ENCODE measurements around the gene LTBP4. TPM values are rescaled to one million over a fixed set of nuclear protein-coding genes. Genes with fewer than 3 reads are reported as not detected.

The LTBP4 gene
- total RNA-seq, 1 donor from 2014 or later, result 24.7 TPM

DNA sequence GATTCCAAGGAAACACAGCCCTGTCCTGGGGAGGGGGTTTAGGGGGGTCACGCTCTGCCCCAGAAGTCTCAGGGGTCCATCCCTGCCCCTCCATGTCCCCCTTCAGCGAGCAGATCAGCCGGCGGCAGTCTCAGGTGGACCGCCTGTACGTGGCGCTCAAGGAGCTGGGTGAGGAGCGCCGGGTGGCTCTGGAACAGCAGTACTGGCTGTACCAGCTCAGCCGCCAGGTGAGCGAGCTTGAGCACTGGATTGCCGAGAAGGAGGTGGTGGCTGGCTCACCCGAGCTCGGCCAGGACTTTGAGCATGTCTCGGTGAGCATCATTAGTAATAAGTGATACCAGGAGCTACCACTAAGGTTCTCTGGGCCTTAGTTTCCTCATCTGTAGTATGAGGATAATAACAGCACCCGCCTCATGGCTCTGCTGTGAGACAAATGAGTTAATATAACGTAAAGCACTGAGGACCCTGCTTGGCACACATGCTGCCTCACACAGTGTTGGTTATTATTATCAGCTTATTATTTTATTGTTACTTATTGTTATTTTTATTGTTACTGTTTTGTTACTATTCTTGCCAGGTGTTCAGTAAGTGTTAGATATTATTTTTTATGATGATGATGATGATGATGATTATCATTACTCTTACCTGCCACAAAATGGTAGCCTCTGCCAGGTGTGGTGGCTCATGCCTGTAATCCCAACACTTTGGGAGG is 45.0 kb upstream of the LTBP4 start:
- Mint-ChIP-seq H3K4me3 (no peak overlapping the region), H3K9me3 (no peaks in the 10 kb centered on the region), H3K4me1 (no peaks in the 10 kb centered on the region), H3K27me3 (ENCODE audit: insufficient read depth, low read depth) (peaks cover 32% of the 10 kb centered on the region), H3K36me3 (no peaks in the 10 kb centered on the region), H3K27ac (no peak overlapping the region)
- Histone ChIP-seq H3K79me2 (ENCODE audit: low read depth) (no peaks in the 10 kb centered on the region), H3K36me3 (no peaks in the 10 kb centered on the region), H3K27me3 (peaks cover 77% of the 10 kb centered on the region), H3K4me2 (no peak overlapping the region), H3F3A (ENCODE audit: low read depth) (peaks cover 11% of the 10 kb centered on the region), H3K4me3 (no peak overlapping the region), H3K9ac (no peak overlapping the region), H3K9me3 (ENCODE audit: low read depth) (no peaks in the 10 kb centered on the region), H2AFZ (replicated peaks) (no peak overlapping the region), H4K20me1 (ENCODE audit: low read depth) (peaks cover 4% of the 10 kb centered on the region), H3K27ac (no peak overlapping the region), H3K4me1 (peaks cover 7% of the 10 kb centered on the region)
- no peak for DNase-seq (ENCODE audit: low spot score)
- TF ChIP-seq EZH2 (IDR thresholded peaks at IDR 0.05) (no peak), EZH2phosphoT487 (IDR thresholded peaks at IDR 0.05) (no peak)
- TF ChIP-seq, protein P1, sequence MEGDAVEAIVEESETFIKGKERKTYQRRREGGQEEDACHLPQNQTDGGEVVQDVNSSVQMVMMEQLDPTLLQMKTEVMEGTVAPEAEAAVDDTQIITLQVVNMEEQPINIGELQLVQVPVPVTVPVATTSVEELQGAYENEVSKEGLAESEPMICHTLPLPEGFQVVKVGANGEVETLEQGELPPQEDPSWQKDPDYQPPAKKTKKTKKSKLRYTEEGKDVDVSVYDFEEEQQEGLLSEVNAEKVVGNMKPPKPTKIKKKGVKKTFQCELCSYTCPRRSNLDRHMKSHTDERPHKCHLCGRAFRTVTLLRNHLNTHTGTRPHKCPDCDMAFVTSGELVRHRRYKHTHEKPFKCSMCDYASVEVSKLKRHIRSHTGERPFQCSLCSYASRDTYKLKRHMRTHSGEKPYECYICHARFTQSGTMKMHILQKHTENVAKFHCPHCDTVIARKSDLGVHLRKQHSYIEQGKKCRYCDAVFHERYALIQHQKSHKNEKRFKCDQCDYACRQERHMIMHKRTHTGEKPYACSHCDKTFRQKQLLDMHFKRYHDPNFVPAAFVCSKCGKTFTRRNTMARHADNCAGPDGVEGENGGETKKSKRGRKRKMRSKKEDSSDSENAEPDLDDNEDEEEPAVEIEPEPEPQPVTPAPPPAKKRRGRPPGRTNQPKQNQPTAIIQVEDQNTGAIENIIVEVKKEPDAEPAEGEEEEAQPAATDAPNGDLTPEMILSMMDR (IDR thresholded peaks at IDR 0.05), result no peak

DNA sequence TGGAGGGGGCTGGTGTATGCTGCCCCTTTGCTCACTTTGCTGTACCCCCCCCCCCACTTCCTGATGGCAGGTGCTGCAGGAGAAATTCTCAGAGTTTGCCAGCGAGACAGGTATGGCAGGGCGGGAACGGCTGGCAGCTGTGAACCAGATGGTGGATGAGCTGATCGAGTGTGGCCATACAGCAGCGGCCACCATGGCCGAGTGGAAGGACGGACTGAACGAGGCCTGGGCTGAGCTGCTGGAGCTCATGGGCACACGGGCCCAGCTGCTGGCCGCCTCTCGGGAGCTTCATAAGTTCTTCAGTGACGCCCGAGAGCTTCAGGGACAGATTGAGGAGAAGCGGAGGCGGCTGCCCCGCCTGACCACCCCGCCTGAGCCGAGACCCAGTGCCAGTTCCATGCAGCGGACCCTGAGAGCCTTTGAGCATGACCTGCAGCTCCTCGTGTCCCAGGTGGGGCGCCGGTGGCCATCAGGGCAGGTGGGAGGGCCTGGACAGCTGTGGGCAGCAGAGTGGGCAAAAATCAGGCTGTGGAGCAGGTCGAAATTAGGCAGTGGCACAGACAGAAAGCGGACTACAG is 44.1 kb upstream of the LTBP4 start:
- peaks cover 86% of the 10 kb centered on the region for H3K27me3 ChIP-seq
- Mint-ChIP-seq H3K36me3 (no peaks in the 10 kb centered on the region), H3K27me3 (ENCODE audit: insufficient read depth, low read depth) (peaks cover 33% of the 10 kb centered on the region), H3K27ac (no peak overlapping the region), H3K4me1 (no peaks in the 10 kb centered on the region), H3K4me3 (no peak overlapping the region), H3K9me3 (no peaks in the 10 kb centered on the region)
- no peak for DNase-seq (ENCODE audit: low spot score)
- peaks cover 4% of the 10 kb centered on the region for H4K20me1 ChIP-seq (ENCODE audit: low read depth)
- H3K36me3 ChIP-seq, result no peaks in the 10 kb centered on the region
- no peaks in the 10 kb centered on the region for H3K9me3 ChIP-seq (ENCODE audit: low read depth)
- no peak overlapping the region for H2AFZ ChIP-seq (replicated peaks)
- TF ChIP-seq EZH2 (IDR thresholded peaks at IDR 0.05) (no peak), EZH2phosphoT487 (IDR thresholded peaks at IDR 0.05) (no peak)
- TF ChIP-seq, protein P1 (IDR thresholded peaks at IDR 0.05), result no peak
- H3K4me2 ChIP-seq, result no peak overlapping the region
- H3K79me2 ChIP-seq (ENCODE audit: low read depth), result no peaks in the 10 kb centered on the region
- peaks cover 11% of the 10 kb centered on the region for H3F3A ChIP-seq (ENCODE audit: low read depth)
- H3K4me3 ChIP-seq, result no peak overlapping the region
- no peak overlapping the region for H3K9ac ChIP-seq
- no peak overlapping the region for H3K27ac ChIP-seq
- H3K4me1 ChIP-seq, result peaks cover 7% of the 10 kb centered on the region

DNA sequence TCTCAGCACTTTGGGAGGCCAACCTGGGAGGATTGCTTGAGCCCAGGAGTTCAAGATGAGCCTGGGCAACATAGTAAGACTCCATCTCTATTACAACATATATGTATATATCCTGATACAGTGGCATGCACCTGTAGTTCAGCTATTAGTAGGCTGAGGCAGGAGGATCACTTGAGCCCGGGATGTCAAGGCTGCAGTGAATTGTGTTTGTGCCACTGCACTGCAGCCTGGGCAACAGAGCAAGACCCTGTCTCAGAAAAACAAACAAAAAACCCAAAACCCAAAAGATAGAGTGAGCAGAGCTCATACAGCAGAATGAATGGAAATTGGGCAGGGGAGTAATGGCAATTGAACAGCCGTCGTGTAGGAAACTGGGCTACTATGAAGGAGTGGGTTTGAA is 41.8 kb upstream of the LTBP4 start:
- Histone ChIP-seq H3K79me2 (ENCODE audit: low read depth) (no peaks in the 10 kb centered on the region), H2AFZ (replicated peaks) (no peak overlapping the region), H3K4me3 (no peak overlapping the region), H3K4me2 (no peak overlapping the region), H3K27ac (no peak overlapping the region), H3K9ac (no peak overlapping the region), H3K36me3 (no peaks in the 10 kb centered on the region), H4K20me1 (ENCODE audit: low read depth) (peaks cover 4% of the 10 kb centered on the region), H3K4me1 (peaks cover 1% of the 10 kb centered on the region), H3K9me3 (ENCODE audit: low read depth) (no peaks in the 10 kb centered on the region), H3F3A (ENCODE audit: low read depth) (no peaks in the 10 kb centered on the region), H3K27me3 (peaks cover 83% of the 10 kb centered on the region)
- DNase-seq (ENCODE audit: low spot score), result no peak
- no peaks in the 10 kb centered on the region for H3K9me3 Mint-ChIP-seq
- TF ChIP-seq, protein P1 (IDR thresholded peaks at IDR 0.05), result no peak
- TF ChIP-seq EZH2phosphoT487 (IDR thresholded peaks at IDR 0.05) (no peak), EZH2 (IDR thresholded peaks at IDR 0.05) (no peak)
- no peaks in the 10 kb centered on the region for H3K4me1 Mint-ChIP-seq
- no peak overlapping the region for H3K4me3 Mint-ChIP-seq
- no peaks in the 10 kb centered on the region for H3K36me3 Mint-ChIP-seq
- H3K27ac Mint-ChIP-seq, result no peak overlapping the region
- peaks cover 37% of the 10 kb centered on the region for H3K27me3 Mint-ChIP-seq (ENCODE audit: insufficient read depth, low read depth)
